ENCODE results near the gene MKNK1.

MKNK1 gene

GRCh38 chr1:46575300-46575699 lies 28.8 kb downstream of the MKNK1 start:
- TF ChIP-seq CTCF (IDR thresholded peaks at IDR 0.05; ENCODE audit: borderline replicate concordance, insufficient read depth, low read depth, low read length), result no peak
- H3K4me3 ChIP-seq (ENCODE audit: low read depth, low read length), result no peak overlapping the region

GRCh38 chr1:46571691-46572225 lies 32.3 kb downstream of the MKNK1 start:
- H3K4me3 ChIP-seq (ENCODE audit: low read depth, low read length), result no peak overlapping the region
- no peak for TF ChIP-seq CTCF (IDR thresholded peaks at IDR 0.05; ENCODE audit: borderline replicate concordance, insufficient read depth, low read depth, low read length)

GRCh38 chr1:46569884-46570725 lies 34.0 kb downstream of the MKNK1 start:
- H3K4me3 ChIP-seq (ENCODE audit: low read depth, low read length), result no peak overlapping the region
- no peak for TF ChIP-seq CTCF (IDR thresholded peaks at IDR 0.05; ENCODE audit: borderline replicate concordance, insufficient read depth, low read depth, low read length)

GRCh38 chr1:46569116-46569515 lies 35.0 kb downstream of the MKNK1 start:
- TF ChIP-seq CTCF (IDR thresholded peaks at IDR 0.05; ENCODE audit: borderline replicate concordance, insufficient read depth, low read depth, low read length), result no peak
- no peak overlapping the region for H3K4me3 ChIP-seq (ENCODE audit: low read depth, low read length)

GRCh38 chr1:46568461-46568891 lies 35.6 kb downstream of the MKNK1 start:
- no peak for TF ChIP-seq CTCF (IDR thresholded peaks at IDR 0.05; ENCODE audit: borderline replicate concordance, insufficient read depth, low read depth, low read length)
- no peak overlapping the region for H3K4me3 ChIP-seq (ENCODE audit: low read depth, low read length)

- no peak overlapping the region for H3K4me3 ChIP-seq (ENCODE audit: low read depth, low read length)
- no peak for TF ChIP-seq CTCF (IDR thresholded peaks at IDR 0.05; ENCODE audit: borderline replicate concordance, insufficient read depth, low read depth, low read length)
These were observed 40.7 kb downstream of the MKNK1 start for GRCh38 chr1:46563341-46563740.

- no peak for TF ChIP-seq CTCF (IDR thresholded peaks at IDR 0.05; ENCODE audit: borderline replicate concordance, insufficient read depth, low read depth, low read length)
- no peak overlapping the region for H3K4me3 ChIP-seq (ENCODE audit: low read depth, low read length)
These were observed 41.6 kb downstream of the MKNK1 start for GRCh38 chr1:46562498-46562897.
